Measurements from ENCODE around the gene GRHPR. TPM values are rescaled to one million over a fixed set of nuclear protein-coding genes. Genes with fewer than 3 reads are reported as not detected.

The GRHPR gene
- polyA plus RNA-seq, 1 donor from 2014 or later, result 128 TPM

- TF ChIP-seq SMC3 (conservative IDR thresholded peaks at IDR 0.05; ENCODE audit: poor library complexity), result no peak
- TF ChIP-seq MXI1 (conservative IDR thresholded peaks at IDR 0.05; ENCODE audit: poor library complexity, severe bottlenecking), result no peak
- no peak for TF ChIP-seq RAD21 (conservative IDR thresholded peaks at IDR 0.05)
- TF ChIP-seq CTCF (IDR thresholded peaks at IDR 0.05; ENCODE audit: poor library complexity, severe bottlenecking), result no peak
- no peak for TF ChIP-seq EZH2 (IDR thresholded peaks at IDR 0.05; ENCODE audit: borderline replicate concordance, insufficient read depth, low read length, poor library complexity, severe bottlenecking)
- no peak for TF ChIP-seq POLR2AphosphoS5 (IDR thresholded peaks at IDR 0.05)
- no peak for TF ChIP-seq REST (IDR thresholded peaks at IDR 0.05; ENCODE audit: borderline replicate concordance)
- TF ChIP-seq EP300 (conservative IDR thresholded peaks at IDR 0.05; ENCODE audit: poor library complexity, severe bottlenecking), result no peak
- no peak for TF ChIP-seq TAF1 (IDR thresholded peaks at IDR 0.05; ENCODE audit: low read depth)
- no peak overlapping the region for H3K27ac ChIP-seq (ENCODE audit: low read length)
- H3K9me2 ChIP-seq (ENCODE audit: insufficient read depth, low read length), result no peaks in the 10 kb centered on the region
- H4K20me1 ChIP-seq (ENCODE audit: insufficient read depth), result no peaks in the 10 kb centered on the region
- H3K9ac ChIP-seq (ENCODE audit: low read length), result no peak overlapping the region
- no peaks in the 10 kb centered on the region for H3K79me2 ChIP-seq (replicated peaks; ENCODE audit: insufficient read depth, low read length)
- H3K9me3 ChIP-seq (ENCODE audit: low read length), result no peaks in the 10 kb centered on the region
- no peak overlapping the region for H3K4me3 ChIP-seq (ENCODE audit: low read length)
- no peak overlapping the region for H2AFZ ChIP-seq (ENCODE audit: low read depth, low read length)
- H3F3A ChIP-seq (ENCODE audit: insufficient read depth, low read length, poor library complexity, severe bottlenecking), result no peaks in the 10 kb centered on the region
- no peak overlapping the region for H3K4me2 ChIP-seq (ENCODE audit: low read length)
- H3K27me3 ChIP-seq (ENCODE audit: insufficient read depth, low read depth, low read length), result no peaks in the 10 kb centered on the region
- H3K36me3 ChIP-seq (ENCODE audit: insufficient read depth, low read length), result peaks cover 14% of the 10 kb centered on the region
Measured at GRCh38 chr9:37436540-37436939, 14.0 kb downstream of the GRHPR start.

- no peaks in the 10 kb centered on the region for H3K9me2 ChIP-seq (ENCODE audit: insufficient read depth, low read length)
- no peak overlapping the region for H3K9ac ChIP-seq (ENCODE audit: low read length)
- H3K27me3 ChIP-seq (ENCODE audit: insufficient read depth, low read depth, low read length), result no peaks in the 10 kb centered on the region
- no peak overlapping the region for H2AFZ ChIP-seq (ENCODE audit: low read depth, low read length)
- H3K4me2 ChIP-seq (ENCODE audit: low read length), result no peak overlapping the region
- TF ChIP-seq EZH2 (IDR thresholded peaks at IDR 0.05; ENCODE audit: borderline replicate concordance, insufficient read depth, low read length, poor library complexity, severe bottlenecking) (no peak), SMC3 (conservative IDR thresholded peaks at IDR 0.05; ENCODE audit: poor library complexity) (no peak)
- H3K27ac ChIP-seq (ENCODE audit: low read length), result no peak overlapping the region
- H3K36me3 ChIP-seq (ENCODE audit: insufficient read depth, low read length), result peaks cover 14% of the 10 kb centered on the region
- H4K20me1 ChIP-seq (ENCODE audit: insufficient read depth), result no peaks in the 10 kb centered on the region
- H3K4me3 ChIP-seq (ENCODE audit: low read length), result no peak overlapping the region
- H3K79me2 ChIP-seq (replicated peaks; ENCODE audit: insufficient read depth, low read length), result no peaks in the 10 kb centered on the region
- no peaks in the 10 kb centered on the region for H3K9me3 ChIP-seq (ENCODE audit: low read length)
- H3F3A ChIP-seq (ENCODE audit: insufficient read depth, low read length, poor library complexity, severe bottlenecking), result no peaks in the 10 kb centered on the region
Measured at GRCh38 chr9:37437010-37437409, 14.5 kb downstream of the GRHPR start.

- Histone ChIP-seq H3K4me2 (ENCODE audit: low read length) (no peak overlapping the region), H3K27me3 (ENCODE audit: insufficient read depth, low read depth, low read length) (no peaks in the 10 kb centered on the region), H3K9ac (ENCODE audit: low read length) (no peak overlapping the region), H3K9me3 (ENCODE audit: low read length) (no peaks in the 10 kb centered on the region), H3K9me2 (ENCODE audit: insufficient read depth, low read length) (no peaks in the 10 kb centered on the region), H3K4me3 (ENCODE audit: low read length) (no peak overlapping the region), H3F3A (ENCODE audit: insufficient read depth, low read length, poor library complexity, severe bottlenecking) (no peaks in the 10 kb centered on the region), H3K36me3 (ENCODE audit: insufficient read depth, low read length) (peaks cover 14% of the 10 kb centered on the region), H3K27ac (ENCODE audit: low read length) (no peak overlapping the region), H3K79me2 (replicated peaks; ENCODE audit: insufficient read depth, low read length) (no peaks in the 10 kb centered on the region), H4K20me1 (ENCODE audit: insufficient read depth) (no peaks in the 10 kb centered on the region), H2AFZ (ENCODE audit: low read depth, low read length) (no peak overlapping the region)
- TF ChIP-seq EZH2 (IDR thresholded peaks at IDR 0.05; ENCODE audit: borderline replicate concordance, insufficient read depth, low read length, poor library complexity, severe bottlenecking), result no peak
- no peak for TF ChIP-seq CTCF (IDR thresholded peaks at IDR 0.05; ENCODE audit: poor library complexity, severe bottlenecking)
- no peak for TF ChIP-seq MXI1 (conservative IDR thresholded peaks at IDR 0.05; ENCODE audit: poor library complexity, severe bottlenecking)
- TF ChIP-seq EP300 (conservative IDR thresholded peaks at IDR 0.05; ENCODE audit: poor library complexity, severe bottlenecking), result no peak
- no peak for TF ChIP-seq SMC3 (conservative IDR thresholded peaks at IDR 0.05; ENCODE audit: poor library complexity)
- no peak for TF ChIP-seq TAF1 (IDR thresholded peaks at IDR 0.05; ENCODE audit: low read depth)
- TF ChIP-seq POLR2AphosphoS5 (IDR thresholded peaks at IDR 0.05), result no peak
Measured at GRCh38 chr9:37437621-37438020, 15.1 kb downstream of the GRHPR start.
